Activated B cell treated with CpG ODN at 0.5 μM for 24 hours (primary cell): ENCODE measurements around the gene POMGNT1. TPM values are rescaled to one million over a fixed set of nuclear protein-coding genes. Genes with fewer than 3 reads are reported as not detected.

Source experiments
- ATAC-seq: fragments of 200-7000 bp; cut with Tn5 transposase; one replicate; pipeline ENCODE4 v1.10.0; 2021; ENCODE audit warnings: low read depth, mild to moderate bottlenecking, moderate library complexity
- CTCF ChIA-PET: fragments of 350-600 bp; sonication (Branson Sonifier 250); formaldehyde crosslinking; loops from one replicate; lab custom pipeline; 2021; ENCODE audit warnings: antibody characterized with exemption; lab: Charles Lee
- POLR2A ChIA-PET: fragments of 350-600 bp; sonication (Branson Sonifier 250); formaldehyde crosslinking; loops from one replicate; lab custom pipeline; 2021; ENCODE audit warnings: antibody characterized with exemption; lab: Charles Lee
- DNase-seq: peaks from one replicate; pipeline ENCODE4 v3.0.0; 2022
- H3K27ac Mint-ChIP-seq: one replicate; pipeline ENCODE4 v1.8.0; 2020; ENCODE audit warnings: mixed read lengths
- H3K27me3 Mint-ChIP-seq: one replicate; pipeline ENCODE4 v1.8.0; 2021; ENCODE audit warnings: mixed read lengths
- H3K36me3 Mint-ChIP-seq: one replicate; pipeline ENCODE4 v1.8.0; 2021; ENCODE audit warnings: low read depth, mixed read lengths
- H3K4me1 Mint-ChIP-seq: one replicate; pipeline ENCODE4 v1.8.0; 2021; ENCODE audit warnings: mixed read lengths
- H3K4me3 Mint-ChIP-seq: one replicate; pipeline ENCODE4 v1.8.0; 2020; ENCODE audit warnings: mild to moderate bottlenecking, mixed read lengths
- H3K9me3 Mint-ChIP-seq: one replicate; pipeline ENCODE4 v1.8.0; 2020; ENCODE audit warnings: mixed read lengths
- CTCF ChIP-seq: fragments of 200-600 bp; IDR thresholded peaks from one replicate; pipeline ENCODE4 v1.8.0; 2022; ENCODE audit warnings: antibody characterized with exemption, mild to moderate bottlenecking
- intact Hi-C: fragments of 100-400 bp; cut with micrococcal nuclease; formaldehyde crosslinking; loops from one replicate; pipeline ENCODE4 v1.15.1; 2024
- total RNA-seq: library from RNA; stranded (reverse); gene quantifications from 2 replicates; pipeline ENCODE4 v1.2.3, GENCODE V29; 2022

POMGNT1 gene
- total RNA-seq, 1 donor from 2014 or later, result 39.5 TPM

- ATAC-seq, result no peak
- POLR2A ChIA-PET, result no interaction called here
- DNase-seq, result no peak
- Mint-ChIP-seq H3K9me3 (no peaks in the 10 kb centered on the region), H3K4me3 (no peak overlapping the region), H3K27me3 (no peaks in the 10 kb centered on the region), H3K27ac (no peak overlapping the region), H3K36me3 (no peaks in the 10 kb centered on the region), H3K4me1 (peaks cover 2% of the 10 kb centered on the region)
- CTCF ChIA-PET, result no interaction called here
- no peak for TF ChIP-seq CTCF
- intact Hi-C loops, result no loop called here
Observed at GRCh38 chr1:46150085-46150484, 48.1 kb downstream of the POMGNT1 start.

- ATAC-seq, result no peak
- no peaks in the 10 kb centered on the region for H3K9me3 Mint-ChIP-seq
Observed at GRCh38 chr1:46148318-46148717, 49.9 kb downstream of the POMGNT1 start.

More at GRCh38 chr1:46148318-46148717, 49.9 kb downstream of the POMGNT1 start:
- Mint-ChIP-seq H3K4me3 (no peak overlapping the region), H3K4me1 (peaks cover 2% of the 10 kb centered on the region), H3K36me3 (no peaks in the 10 kb centered on the region), H3K27me3 (peaks cover 3% of the 10 kb centered on the region), H3K27ac (no peak overlapping the region)
- intact Hi-C loops, result no loop called here
- ChIA-PET CTCF (no interaction called here), POLR2A (no interaction called here)
- no peak for DNase-seq
- TF ChIP-seq CTCF, result no peak

Other genes with a start within 250 kb of the POMGNT1 start
- gene PIK3R3, start 65.8 kb downstream of the POMGNT1 start, total RNA-seq, result 1.0 and 1.3 TPM in 2 replicates
- not detected in 2 replicates for gene TSPAN1, start 23.3 kb downstream of the POMGNT1 start, total RNA-seq
- gene P3R3URF, start 21.9 kb downstream of the POMGNT1 start, total RNA-seq, result not detected in 2 replicates
- 0.20 TPM in 1 of 2 replicates, not detected in the other for gene LURAP1, start 4.9 kb upstream of the POMGNT1 start, total RNA-seq
- gene RAD54L, start 49.3 kb upstream of the POMGNT1 start, total RNA-seq, result 2.9 and 3.7 TPM in 2 replicates
- gene LRRC41, start 105.2 kb upstream of the POMGNT1 start, total RNA-seq, result 59.5 and 60.2 TPM in 2 replicates
- 243 and 279 TPM in 2 replicates for gene UQCRH, start 105.3 kb upstream of the POMGNT1 start, total RNA-seq
- gene NSUN4, start 142.4 kb upstream of the POMGNT1 start, total RNA-seq, result 35.3 and 38.6 TPM in 2 replicates
- 5.1 and 6.4 TPM in 2 replicates for gene FAAH, start 195.9 kb upstream of the POMGNT1 start, total RNA-seq